K562 (cell line): ENCODE measurements around the gene DGCR8. TPM values are rescaled to one million over a fixed set of nuclear protein-coding genes. Genes with fewer than 3 reads are reported as not detected.

Experiments used
- DPF2 ChIP-seq: fragments of 450-650 bp; IDR thresholded peaks from 2 replicates; pipeline ENCODE4 v1.6.1; 2016
- GABPB1 ChIP-seq: sonication (generic); formaldehyde crosslinking; IDR thresholded peaks from 2 replicates; pipeline ENCODE4 v1.8.0; 2022; ENCODE audit warnings: mild to moderate bottlenecking, missing genetic modification reagents
- IRF9 ChIP-seq: fragments of 450-650 bp; IDR thresholded peaks from 2 replicates; pipeline ENCODE4 v1.6.1; 2016; ENCODE audit warnings: missing biosample characterization, missing genetic modification characterization
- MITF ChIP-seq: IDR thresholded peaks from 2 replicates; pipeline ENCODE4 v1.6.1; 2014; ENCODE audit warnings: antibody characterized with exemption
- PTTG1 ChIP-seq: fragments of 450-650 bp; IDR thresholded peaks from 2 replicates; pipeline ENCODE4 v1.6.1; 2016; ENCODE audit warnings: low read depth, mild to moderate bottlenecking, missing genetic modification characterization, missing compliant biosample characterization
- SAFB2 ChIP-seq: fragments of 200-400 bp; formaldehyde crosslinking; IDR thresholded peaks from 2 replicates; pipeline ENCODE4 v1.6.1; 2018; ENCODE audit warnings: borderline replicate concordance, low read length, low read depth, moderate library complexity; ENCODE audit not compliant: severe bottlenecking
- SAP30 ChIP-seq: fragments of 200-600 bp; sonication (generic); IDR thresholded peaks from 2 replicates; pipeline ENCODE4 v1.6.1; 2012; ENCODE audit warnings: borderline replicate concordance, low read depth, mild to moderate bottlenecking, moderate library complexity, low read length, control low read depth, inconsistent platforms; ENCODE audit not compliant: insufficient read depth, poor library complexity, severe bottlenecking
- SRF ChIP-seq, 2 experiments: fragments of 250-450, 450-650 bp in 1 of 2; sonication (Bioruptor Pico) in 1 of 2; sonication (generic) in 1 of 2; formaldehyde crosslinking; IDR thresholded peaks; 2 replicates each; pipeline versions ENCODE4 v1.5.0 to v1.5.1; 2020 to 2022; ENCODE audit warnings: mild to moderate bottlenecking in 1 of 2, missing genetic modification reagents in 1 of 2
- ZBTB40 ChIP-seq, 2 experiments: fragments of 450-650 bp in 1 of 2; sonication (generic) in 1 of 2; formaldehyde crosslinking in 1 of 2; IDR thresholded peaks; 2 replicates each; pipeline versions ENCODE4 v1.7.1 to v1.9.0; 2016 to 2022; ENCODE audit warnings: inconsistent platforms in 1 of 2, mild to moderate bottlenecking in 1 of 2, missing genetic modification reagents in 1 of 2
- polyA plus RNA-seq, 8 experiments: library from polyadenylated mRNA; depleted of rRNA in 4 of 8; stranded (reverse) in 5 of 8; unstranded in 3 of 8; fragments of >200 nt; fragmentation: Nextera tagmentation in 2 of 8; fragmentation: Illumina TruSeq in 1 of 8; extraction: Ambion mirVana in 2 of 8; extraction: Trizol in 1 of 8; gene quantifications; 2 replicates each; pipeline versions ENCODE4 v1.2.1 to v1.2.3, GENCODE V29; 2011 to 2014; ENCODE audit warnings: inconsistent platforms in 1 of 8, missing spikeins in 1 of 8
- total RNA-seq, 7 experiments: library from RNA; depleted of rRNA in 6 of 7; stranded (reverse); fragments of >200 nt in 6 of 7; fragmentation: Illumina TruSeq in 2 of 7; extraction: Trizol in 2 of 7; gene quantifications; 2 replicates each; pipeline versions ENCODE4 v1.2.1 to v1.2.3, GENCODE V29; 2011 to 2021; ENCODE audit warnings: low replicate concordance in 1 of 7
- TF ChIP-seq, protein P1 (sequence below): sonication (generic); formaldehyde crosslinking; IDR thresholded peaks from 2 replicates; pipeline ENCODE4 v1.5.0; 2020; ENCODE audit warnings: missing genetic modification reagents

DGCR8 gene
- total and polyA plus RNA-seq, 9 of the 15 experiments (the other 6 are each of a cell fraction or from before 2014, with no cell fraction given) = 5.9 to 144 (median 80.1) TPM

DNA sequence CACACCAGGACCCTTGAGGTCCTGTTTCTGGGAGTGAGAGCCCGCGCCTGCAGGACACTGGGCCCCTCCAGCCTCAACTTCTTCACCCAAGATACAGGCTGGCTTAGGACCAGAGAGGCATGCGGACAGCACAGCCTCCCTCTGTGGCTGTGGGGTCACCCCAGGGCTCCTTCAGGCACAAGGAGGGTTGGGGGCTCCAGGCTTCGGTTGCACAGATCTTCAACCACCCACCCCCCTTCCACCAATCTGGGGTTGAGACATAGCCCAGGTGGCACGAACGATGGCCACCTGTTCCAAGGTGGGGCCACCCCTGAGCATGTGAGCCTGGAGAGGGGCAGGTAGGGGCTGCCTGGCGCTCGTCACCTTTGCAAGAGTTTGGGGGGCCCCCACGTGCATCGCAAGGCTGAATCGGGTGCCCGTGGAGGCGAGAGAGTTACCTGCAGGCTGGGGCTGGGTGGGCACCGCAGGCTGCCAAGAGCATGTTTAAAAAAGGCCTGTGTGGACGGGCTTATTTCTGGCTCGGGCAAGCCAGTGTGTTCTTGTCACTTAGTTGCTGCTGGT is 52.7 kb downstream of the DGCR8 start (continued):
- TF ChIP-seq ZBTB40 (IDR thresholded peaks at IDR 0.05) (no peak), ZBTB40 (CRISPR knock-in tag; IDR thresholded peaks at IDR 0.05) (peak; percentile 68; the same call in 1 of the 2 replicates), GABPB1 (CRISPR knock-in tag) (no peak), SAP30 (no peak), SAFB2 (no peak), MITF (no peak), PTTG1 (tag) (no peak), SRF (CRISPR knock-in tag; IDR thresholded peaks at IDR 0.05) (0 out of 4 replicates have a peak, but pooled peaks of 1 of the 2 experiments have one; percentile 2), DPF2 (no peak), IRF9 (tag) (no peak)
- TF ChIP-seq, protein P1, sequence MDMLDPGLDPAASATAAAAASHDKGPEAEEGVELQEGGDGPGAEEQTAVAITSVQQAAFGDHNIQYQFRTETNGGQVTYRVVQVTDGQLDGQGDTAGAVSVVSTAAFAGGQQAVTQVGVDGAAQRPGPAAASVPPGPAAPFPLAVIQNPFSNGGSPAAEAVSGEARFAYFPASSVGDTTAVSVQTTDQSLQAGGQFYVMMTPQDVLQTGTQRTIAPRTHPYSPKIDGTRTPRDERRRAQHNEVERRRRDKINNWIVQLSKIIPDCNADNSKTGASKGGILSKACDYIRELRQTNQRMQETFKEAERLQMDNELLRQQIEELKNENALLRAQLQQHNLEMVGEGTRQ (CRISPR knock-in tag) = no peak
